GM10847 (cell line): Measurements from ENCODE around the gene C11orf91.

Source experiments
- POLR2A ChIP-seq: IDR thresholded peaks from 2 replicates; pipeline ENCODE4 v1.6.1; 2011; ENCODE audit not compliant: insufficient read length; ENCODE audit errors: extremely low read depth

The C11orf91 gene

DNA sequence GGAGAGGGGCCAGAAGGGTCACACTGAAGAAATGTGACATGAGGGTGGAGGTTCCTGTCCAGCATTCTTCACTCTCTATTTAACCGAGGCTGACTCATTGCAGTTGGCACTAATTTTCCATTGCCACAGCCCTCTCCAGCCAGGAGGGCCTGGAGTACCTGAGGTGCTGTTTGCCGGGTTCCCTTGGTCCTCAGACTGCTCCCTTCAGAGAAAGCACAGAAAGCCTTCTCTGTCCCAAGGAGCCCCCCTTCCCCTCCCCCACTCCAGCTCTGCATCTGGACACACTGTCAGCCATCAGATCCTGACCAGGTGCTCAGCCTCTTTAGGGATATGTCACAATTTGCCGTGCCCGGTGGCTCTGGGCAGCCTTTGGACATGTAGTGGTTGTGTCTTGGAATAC lies 3.2 kb upstream of the C11orf91 start:
- no peak for TF ChIP-seq POLR2A

DNA sequence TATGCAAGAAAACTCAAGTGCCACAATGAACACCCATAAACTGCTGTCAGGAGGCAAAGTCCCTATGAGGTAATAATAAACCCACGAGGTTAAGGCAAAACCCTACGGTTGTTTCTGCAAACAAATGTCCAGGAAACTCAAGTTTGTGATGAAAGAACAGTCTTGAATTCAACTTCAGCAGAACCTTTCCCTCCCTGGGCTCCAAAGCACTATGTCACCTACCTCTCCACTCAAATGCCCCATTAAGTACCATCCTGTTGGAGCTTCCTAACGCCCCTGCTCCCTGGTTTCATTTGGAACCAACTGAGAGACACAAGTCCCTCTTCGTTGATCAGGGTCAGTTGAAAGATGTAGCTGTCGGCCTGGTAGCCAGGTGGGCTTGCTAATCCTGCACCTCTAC lies 2.6 kb upstream of the C11orf91 start:
- no peak for TF ChIP-seq POLR2A

DNA sequence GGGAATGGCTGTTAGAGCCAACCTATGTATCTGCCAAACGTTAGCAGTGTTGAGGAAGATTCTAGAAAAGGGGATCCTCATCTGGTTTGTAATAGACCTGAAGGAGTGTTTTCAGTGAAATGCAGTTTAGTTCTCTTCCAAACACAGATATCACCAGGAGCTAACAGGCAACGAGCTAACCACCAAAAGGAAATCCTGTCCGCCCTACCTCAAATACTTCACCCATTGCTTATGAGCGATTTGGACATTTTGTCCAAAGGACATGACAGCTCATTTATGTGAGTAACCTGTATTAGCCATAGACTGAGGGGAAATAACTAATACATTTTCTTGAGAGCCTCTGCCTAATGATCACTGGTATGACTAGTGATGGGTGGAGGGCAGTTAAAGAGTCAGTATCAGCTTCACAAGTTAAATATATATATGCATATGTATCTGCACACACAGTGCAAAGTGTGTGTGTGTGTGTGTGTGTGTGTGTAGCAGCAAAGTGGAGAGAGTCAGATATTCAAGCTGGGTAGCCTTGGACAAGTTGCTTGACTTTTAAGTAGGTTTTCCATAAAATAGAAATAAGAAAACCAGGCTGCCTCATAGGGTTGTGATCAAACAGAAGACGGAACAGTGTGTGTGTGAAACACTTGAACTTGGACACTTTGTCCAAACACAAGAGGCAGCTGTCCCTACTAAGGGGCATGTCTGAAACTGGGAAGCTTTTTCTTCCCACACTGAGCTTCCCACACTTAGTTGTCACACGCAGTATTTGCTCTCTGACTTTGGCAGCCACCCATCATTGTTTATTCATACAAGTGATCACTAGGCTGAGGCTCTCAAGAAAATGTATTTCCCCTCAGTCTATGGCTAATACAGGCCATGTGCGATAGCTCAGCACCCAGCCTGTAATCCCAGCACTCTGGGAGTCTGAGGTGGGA lies 940 bp upstream of the C11orf91 start:
- no peak for TF ChIP-seq POLR2A

DNA sequence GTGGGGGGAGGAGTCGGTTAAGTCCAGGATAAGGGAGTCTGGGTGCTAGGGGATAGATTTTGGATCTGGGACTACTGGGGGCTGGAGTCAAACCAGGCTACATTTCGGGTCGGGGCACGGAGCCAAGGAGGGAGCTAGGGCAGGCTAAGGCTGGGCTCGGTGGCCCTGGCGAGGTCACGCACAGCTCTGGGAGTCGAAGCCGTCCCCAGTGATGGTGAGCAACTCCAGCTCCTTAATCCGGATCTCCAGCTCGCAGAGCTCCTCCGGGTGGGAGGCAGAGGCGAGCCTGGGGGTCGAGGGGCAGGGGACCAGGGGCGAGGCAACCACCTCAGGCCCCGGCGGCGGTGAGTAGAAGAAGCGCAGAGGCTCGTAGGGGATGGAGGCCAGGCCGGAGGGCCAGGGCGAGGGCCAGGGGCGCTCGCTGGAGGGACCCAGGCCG lies 544 bp downstream of the C11orf91 start:
- no peak for TF ChIP-seq POLR2A

DNA sequence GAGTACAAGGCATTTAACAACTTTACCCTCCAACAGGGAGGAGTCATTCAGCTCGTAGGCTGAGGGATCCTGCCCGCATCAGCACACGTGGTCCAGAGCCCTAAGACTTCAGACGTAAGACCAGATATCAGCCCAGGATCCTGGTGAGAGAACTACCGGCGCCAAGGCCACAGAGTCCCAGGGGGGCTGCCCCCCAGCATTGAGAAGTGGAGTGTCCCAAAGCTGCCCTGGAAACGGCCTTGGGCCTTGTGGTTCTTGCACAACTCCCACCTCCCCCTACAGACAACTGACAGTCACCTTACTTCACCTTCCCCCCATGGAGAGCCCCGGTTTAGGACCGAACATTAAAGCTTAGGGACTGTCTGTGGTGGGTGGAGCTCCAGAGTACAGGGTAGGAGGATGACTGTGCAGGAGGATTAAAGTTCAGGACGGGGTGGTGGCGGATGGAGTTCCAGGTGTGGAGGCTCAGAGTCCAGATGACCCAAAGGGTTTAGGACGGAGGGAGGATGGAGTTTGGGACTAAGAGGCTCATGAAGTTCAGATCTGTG lies 1.0 kb downstream of the C11orf91 start:
- no peak for TF ChIP-seq POLR2A

DNA sequence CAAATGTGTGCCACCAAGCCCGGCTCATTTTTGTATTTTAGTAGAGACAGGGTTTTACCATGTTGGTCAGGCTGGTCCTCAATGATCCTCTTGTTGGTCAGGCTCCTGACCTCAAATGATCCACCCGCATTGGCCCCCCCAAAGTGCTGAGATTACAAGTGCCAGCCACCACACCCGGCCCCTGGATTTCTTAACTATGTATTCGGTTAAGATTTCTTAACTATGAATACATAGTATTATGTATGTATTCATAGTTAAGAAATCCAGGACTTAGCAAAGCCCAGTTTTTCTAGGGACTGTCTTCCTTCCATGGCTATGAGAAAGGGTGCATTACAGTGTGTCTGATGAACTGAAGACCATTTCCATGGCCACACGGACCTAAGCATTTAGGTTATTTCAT lies 1.7 kb downstream of the C11orf91 start:
- TF ChIP-seq POLR2A = no peak

DNA sequence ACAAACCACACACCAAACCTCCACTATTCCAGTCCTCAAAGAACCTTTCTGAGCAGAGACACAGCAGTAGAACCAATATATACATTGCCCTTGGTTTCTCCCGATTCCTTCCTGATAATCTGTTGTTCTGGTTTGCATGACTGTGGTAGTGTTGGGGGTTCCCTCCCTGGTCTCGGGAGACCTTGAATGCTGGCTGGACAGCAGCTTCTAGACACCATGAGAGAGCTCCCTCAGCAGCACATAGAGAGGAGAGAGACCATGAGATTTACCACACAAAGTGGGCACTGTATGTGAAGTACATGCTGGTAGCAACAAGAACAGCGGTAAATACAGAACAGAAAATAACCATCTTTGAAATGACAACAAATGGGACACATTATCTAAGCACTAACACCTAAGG lies 2.6 kb downstream of the C11orf91 start:
- no peak for TF ChIP-seq POLR2A

DNA sequence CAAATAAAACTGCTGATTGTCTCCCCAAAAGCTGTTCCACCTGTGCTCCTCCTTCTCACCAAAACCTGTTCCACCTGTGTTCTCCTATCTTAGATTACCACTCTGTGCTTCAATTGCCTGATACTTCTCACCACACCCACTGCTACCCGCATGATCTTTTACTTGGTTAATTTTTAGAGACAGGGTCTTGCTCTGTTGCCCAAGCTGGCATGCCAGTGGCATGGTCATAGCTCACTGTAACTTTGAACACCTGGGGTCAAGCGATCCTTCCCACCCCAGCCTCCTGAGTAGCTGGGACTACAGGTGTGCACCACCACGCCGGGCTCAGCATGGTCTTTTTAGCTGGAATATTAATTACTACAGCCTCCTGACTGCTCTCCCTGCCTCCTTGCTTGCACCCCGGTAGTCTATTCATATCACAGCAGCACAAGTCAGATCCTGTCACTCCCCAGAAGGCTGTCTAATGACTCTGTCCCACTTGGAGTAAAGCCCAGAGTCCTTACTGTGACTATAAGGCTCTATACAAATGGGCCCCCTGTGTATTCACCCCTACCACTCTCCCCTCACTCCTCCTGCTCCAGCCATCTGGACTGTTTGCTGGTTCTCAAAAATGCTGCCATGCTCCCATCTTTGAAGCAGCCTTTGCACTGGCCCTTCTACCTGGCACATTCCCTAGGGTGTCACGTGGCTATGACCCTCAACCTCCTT lies 3.5 kb downstream of the C11orf91 start:
- TF ChIP-seq POLR2A = no peak

DNA sequence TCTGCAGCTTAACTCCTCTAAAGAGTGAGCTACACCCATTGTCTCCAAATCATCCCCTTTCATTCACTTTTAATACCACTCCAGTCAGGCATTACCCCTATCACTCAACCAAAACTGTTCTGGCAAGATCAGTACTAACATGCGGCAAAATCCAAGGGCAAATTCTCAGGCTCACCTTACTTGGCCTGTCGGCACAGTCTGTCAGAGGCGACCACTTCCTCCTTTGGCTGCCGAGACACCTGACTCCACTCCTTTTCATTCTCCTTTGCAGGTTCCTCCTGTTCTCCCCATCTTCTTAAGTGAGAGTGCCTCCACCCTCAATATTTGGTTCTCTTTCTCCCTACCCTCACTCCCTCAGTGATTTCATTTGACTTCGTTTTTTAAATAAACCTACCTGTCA lies 4.2 kb downstream of the C11orf91 start:
- TF ChIP-seq POLR2A = no peak

DNA sequence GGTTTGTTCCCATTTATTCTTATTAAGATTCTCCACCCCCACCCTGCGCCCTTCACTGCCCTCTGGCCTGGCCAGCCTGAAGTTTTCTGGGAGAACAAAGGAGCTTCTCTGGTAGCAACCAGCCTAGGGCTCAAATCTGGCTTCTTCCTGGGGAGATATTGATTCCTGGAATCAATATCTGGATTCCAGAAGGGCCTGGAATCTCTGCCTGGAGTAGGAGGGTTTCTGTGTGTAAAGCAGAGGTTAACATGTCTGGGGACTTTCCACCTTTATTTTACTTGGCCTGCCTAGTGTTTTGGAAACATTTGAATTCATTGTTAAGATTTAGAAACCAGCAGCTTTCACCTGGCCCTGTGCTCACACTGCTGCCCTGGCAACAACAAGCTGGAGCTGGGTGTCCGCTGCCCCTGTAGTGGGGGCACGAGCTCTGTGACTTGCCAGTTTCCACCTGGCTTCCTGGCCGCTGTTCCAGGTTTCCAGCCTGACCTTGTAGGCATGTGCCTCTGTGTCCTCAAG lies 5.5 kb downstream of the C11orf91 start:
- no peak for TF ChIP-seq POLR2A

DNA sequence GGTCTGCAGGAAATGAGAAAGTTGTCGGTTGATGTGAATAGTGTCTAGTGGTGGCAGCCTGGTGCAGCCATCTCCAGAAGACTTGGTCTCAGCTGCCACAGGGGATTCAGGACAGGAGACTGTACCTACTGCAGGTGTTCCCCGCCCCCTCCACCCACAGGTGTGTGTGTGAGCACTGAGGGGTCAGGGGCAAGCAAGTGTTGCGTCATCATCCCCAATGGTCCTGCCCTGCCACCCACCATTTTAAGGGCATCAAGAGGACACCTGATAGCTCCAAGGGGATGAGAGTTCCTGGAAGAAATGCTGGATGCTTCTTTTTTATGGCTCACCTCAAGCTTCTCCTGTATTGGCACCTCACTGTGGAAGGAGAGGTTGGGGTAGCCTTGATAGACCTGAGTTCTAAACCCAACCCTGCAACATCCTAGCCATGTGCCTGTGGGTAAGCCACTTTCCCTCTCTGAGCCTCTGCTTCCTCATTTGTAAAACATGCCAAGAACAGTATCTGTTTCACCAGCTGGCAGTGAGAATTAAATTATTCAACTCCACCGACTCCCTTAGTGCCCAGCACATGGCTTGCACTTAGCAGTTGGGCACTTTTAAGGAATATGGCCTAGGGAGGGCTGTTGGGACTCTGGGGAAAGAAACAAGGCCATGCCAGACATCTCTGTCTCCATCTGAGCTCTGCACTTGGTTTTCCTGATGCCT lies 6.1 kb downstream of the C11orf91 start:
- no peak for TF ChIP-seq POLR2A

DNA sequence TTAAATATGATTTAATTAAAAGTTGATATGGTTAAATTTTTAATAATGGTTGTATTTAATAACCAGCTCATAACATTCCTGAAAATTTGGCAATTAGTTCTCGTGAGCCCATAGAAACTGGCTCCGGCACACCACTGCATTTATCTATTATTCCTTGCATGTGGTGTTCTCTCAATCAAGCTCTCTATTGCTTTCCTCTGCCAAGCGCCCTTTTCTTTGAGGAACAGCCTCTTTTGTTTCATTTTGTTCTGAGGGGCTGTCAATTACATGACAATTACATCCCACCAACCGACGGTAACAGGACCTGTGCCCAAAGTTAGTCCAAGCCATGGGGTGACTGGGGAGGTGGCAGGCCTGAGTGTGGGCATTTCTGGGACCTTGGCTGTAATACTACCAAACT lies 8.1 kb downstream of the C11orf91 start:
- TF ChIP-seq POLR2A = no peak

DNA sequence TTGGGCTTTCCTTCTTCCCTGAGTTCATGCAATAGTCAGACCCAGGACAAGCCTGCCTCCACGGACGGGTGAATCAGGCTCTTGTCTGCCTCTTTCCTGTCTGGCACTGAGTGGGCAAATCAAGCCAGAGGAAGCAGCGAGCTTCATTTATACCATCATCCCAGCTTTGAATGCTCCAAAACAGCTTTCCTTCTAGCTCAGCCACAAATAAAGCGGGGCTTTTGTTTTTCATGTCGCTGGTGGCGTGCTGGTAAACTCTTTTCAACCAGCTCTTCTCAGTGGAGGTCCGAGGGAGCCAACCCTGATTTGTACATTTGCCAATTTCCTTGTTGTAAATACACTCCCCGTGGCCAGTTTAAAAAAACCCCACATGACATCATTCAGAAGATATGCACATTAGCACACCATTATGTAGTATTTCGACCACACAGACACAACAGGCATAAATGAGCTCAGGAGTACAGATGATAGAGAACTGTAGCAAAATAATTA lies 8.6 kb downstream of the C11orf91 start:
- no peak for TF ChIP-seq POLR2A

DNA sequence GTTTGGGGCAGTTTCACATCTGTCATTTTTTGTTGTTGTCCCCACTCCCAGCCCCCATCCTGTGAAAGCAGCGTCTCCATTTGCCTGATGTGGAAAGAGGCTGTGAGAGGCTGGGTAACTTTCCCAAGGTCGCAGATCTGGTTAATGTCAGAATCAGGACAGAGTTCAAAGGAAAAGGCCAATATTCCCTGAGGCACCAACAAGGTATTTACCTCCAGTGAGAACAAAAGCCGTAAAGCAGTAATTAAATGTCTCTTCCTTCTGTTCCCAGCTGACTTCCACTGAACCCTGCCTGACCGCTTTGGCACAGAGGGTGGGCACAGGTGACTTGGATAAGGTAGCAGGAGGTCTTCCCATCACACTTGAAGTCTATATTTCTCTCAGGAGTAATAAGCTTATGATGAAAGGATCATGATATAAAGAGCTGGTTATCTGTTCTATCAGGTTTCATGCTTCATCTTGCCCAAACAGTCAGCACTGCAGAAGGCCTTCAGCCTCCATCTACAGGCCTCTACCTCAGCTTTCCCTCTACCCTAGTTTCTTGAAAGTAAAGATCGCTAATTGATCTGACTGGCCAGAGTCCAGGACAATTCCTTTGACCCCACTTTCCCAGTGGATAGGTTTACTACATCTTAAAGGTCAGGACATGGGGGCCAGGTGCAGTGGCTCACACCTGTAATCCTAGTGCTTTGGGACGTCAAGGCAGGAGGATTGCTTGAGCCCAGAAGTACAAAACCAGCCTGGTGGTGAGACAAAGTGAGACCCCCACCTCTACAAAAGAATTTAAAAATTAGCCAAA lies 9.4 kb downstream of the C11orf91 start:
- TF ChIP-seq POLR2A = no peak
